Activated T-cell treated with anti-CD3 and anti-CD28 coated beads for 4 hours (primary cell): ENCODE data around the gene NPY1R.

Experiments
- DNase-seq: peaks from one replicate; pipeline ENCODE4 v3.0.0-alpha.2; 2020

The NPY1R gene

DNA sequence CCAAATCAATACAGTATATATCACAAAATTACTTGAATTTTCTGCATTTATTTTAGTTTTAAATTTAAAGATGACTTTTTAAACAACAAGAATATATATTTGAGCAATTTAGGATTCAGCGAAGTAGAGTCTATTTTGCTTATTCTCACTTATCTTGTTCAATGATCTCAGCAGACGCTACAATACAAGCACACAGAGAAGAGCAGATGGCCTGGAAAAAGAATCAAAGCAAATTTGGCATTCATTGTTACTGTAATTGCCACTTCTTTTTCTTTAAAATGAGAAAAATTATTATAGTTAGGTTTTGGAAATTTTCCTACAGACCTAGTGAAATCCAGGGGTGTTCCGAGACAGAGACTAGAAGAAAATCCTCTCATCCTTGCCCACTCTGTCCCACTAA, 57.5 kb downstream of the NPY1R start:
- DNase-seq, result no peak
